HG02623 (cell line): ENCODE data around the gene SMIM1.
A peak's percentile ranks its signal among the peaks of the same experiment; 100 is the strongest.
"Not testable (repeated sequence)": the region's sequence is repeated elsewhere in the genome, so short reads cannot be mapped to it uniquely, and the experiment has no call there.

Source experiments
- ATAC-seq: cut with Tn5 transposase; IDR thresholded peaks from one replicate; pipeline ENCODE4 v1.9.1; 2021; ENCODE audit warnings: moderate library complexity; ENCODE audit not compliant: unreplicated experiment

SMIM1 gene

DNA sequence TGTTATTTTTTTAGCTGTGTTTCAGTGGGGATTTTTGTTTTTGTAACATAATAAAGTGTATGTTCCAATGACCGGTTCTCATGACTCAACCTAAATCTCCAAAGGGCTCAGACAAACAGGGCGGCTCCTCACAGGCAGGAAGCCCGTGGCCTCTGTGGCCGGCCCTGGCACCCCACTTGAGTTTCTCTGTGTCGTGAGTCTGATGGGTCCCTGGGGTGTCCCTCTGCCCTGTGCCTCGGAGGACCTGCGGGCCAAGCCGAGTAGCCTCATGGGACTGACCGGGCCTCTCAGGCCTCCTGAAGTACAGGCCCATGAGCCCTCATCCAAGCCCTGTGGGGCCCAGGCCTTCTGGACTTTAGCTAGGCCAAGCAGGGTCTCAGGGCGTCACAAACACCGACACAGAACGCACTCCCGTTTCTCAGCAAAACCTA lies 36.4 kb upstream of the SMIM1 start:
- no peak for ATAC-seq

- no peak for ATAC-seq
Observed at GRCh38 chr1:3736708-3737107, 35.8 kb upstream of the SMIM1 start.

- no peak for ATAC-seq
Observed at GRCh38 chr1:3738943-3739342, 33.6 kb upstream of the SMIM1 start.

DNA sequence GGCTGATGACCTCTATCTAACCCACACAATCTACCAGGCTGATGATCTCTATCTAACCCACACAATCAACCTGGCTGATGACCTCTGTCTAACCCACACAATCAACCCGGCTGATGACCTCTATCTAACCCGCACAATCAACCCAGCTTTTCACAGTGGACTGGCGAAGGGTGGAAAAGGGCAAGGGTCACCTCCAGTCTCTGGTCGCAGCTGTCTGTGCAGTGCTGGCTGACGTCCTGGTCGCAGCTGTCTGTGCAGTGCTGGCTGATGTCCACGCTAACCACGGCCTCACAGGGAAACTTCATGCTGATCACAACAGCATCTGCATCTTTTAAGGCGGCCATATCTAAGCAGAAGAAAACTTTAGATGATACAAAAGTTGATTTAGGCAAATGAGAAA lies 32.5 kb upstream of the SMIM1 start:
- no peak for ATAC-seq

DNA sequence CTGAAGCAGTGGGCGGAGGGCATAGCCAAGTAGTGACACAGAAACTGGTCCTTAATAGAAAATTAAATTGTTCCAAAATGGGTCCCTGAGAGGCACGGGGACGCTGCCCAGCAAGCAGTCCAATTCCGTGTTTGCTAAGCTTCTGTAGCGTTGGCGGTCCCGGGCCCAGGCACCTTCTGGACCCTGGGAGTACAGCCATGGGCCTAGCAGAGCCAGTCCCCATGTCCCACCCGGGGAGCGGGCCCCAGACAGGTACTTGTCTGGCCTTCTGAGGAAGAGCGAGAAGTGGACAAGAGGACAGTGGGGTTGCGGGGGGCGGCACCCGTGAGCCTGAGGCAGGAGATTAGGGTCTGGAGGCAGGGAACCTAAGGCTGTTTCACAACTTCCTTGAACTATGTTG lies 31.8 kb upstream of the SMIM1 start:
- no peak for ATAC-seq

- no peak for ATAC-seq
Observed at GRCh38 chr1:3741566-3742438, 30.7 kb upstream of the SMIM1 start.

DNA sequence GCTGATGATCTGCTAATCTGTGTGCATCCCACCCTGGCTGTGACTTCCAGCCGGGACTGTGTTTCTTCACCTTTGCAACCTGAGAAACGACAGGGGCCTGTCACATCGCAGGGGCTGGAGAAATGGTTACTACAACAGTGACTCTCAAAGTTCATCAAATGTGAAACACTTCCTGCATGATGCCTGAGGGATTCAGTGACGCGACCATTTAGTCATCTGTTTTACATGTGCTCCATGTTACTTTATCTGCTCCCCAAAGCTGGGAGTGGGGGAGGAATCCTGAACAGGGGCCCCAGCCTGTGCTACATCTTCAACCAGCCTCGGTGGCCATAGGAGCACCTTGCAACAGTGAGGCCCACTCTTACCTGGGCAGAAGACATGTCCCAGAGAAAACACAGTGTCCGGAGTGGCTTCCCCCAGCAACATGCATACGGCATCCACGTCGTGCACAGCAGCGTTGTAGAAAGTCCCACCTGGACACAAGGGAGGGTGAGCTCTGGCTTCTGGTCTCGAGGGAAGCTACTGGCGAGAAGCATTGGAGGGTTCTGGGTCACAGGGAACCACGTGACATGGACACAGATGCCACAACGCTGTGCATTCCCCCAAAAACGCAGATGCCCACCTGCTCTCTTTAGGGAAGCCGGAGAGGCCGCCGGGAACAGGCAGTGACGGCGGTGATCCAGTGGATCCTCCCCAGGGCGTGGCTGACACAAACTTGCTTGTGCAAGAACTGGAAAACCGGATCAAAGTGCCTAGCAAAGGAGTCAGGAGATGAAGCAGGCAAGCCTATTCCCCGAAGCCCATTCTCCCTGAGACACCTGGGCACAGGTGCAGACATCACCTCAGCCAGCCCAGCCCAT lies 29.9 kb upstream of the SMIM1 start:
- ATAC-seq: no peak

DNA sequence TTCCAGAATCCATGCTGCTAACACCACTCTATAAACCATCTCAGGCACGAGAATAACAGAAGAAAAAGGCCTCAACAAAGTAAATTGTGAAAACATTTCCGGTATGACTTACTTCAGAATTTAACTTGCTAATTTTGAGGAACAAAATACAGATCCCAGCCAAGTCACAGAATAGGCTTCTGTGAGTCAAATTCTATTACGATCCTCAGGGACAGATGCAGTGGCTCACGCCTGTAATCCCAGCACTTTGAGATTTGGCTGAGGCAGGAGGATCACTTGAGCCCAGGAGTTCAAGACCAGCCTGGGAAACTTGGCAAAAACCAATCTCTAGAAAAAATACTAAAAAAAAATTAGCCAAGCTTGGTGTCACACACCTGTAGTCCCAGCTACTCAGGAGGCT lies 29.1 kb upstream of the SMIM1 start:
- ATAC-seq: no peak

DNA sequence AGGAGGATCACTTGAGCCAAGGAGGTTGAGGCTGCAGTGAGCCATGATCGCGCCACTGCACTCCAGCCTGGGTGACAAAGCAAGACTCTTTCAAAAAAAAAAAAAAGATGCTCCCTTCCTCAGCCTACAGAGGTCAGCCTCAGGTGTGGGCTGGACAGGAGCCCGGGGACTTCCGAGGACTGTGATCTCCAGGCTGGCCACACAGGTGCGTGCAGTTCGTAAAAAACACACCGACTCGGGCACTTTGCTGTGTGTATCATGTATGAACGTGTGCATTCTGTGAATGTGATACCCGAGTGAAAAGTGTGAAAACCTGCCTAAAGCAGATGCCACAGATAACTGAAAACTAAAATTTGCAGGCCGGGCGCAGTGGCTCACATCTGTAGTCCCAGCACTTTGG lies 28.7 kb upstream of the SMIM1 start:
- no peak for ATAC-seq

DNA sequence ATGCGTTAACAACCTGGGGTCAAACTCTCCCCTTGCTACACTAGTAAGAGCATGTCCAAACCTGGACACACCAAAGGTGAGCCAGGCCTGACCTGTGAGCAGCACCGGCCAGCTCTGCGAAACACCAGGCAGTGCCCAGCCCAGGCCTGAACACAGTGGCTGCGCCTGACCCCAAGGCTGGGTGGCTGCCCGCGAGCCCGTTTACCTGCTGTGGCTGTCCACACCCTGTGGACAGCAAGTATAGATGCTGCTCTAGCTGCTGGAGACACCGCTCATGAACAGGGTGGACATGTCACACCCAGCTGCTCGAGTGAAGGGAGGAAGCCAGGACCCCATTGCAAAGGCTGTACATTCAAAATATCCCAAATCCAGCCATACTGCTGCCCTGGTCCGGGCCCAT lies 27.9 kb upstream of the SMIM1 start:
- no peak for ATAC-seq

DNA sequence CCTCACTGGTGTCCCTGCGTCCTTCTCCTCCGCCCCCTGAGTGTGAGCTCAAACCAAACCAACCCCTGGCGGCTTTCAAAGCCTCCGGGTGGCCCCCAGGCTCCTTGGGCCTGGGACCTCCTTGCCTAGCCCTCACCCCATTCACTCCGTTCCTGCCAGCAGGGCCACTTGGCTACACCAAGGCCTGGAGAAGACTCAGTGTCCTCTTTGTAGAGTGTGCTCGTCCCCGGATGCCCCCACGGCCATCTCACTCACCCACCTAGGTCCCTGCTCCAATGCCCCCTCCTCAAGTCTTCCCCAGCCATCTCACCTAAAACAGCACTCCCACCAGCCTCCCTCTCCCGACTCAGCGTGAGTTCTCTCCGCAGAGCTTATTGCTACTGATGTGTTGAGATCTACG lies 27.5 kb upstream of the SMIM1 start:
- ATAC-seq: no peak

DNA sequence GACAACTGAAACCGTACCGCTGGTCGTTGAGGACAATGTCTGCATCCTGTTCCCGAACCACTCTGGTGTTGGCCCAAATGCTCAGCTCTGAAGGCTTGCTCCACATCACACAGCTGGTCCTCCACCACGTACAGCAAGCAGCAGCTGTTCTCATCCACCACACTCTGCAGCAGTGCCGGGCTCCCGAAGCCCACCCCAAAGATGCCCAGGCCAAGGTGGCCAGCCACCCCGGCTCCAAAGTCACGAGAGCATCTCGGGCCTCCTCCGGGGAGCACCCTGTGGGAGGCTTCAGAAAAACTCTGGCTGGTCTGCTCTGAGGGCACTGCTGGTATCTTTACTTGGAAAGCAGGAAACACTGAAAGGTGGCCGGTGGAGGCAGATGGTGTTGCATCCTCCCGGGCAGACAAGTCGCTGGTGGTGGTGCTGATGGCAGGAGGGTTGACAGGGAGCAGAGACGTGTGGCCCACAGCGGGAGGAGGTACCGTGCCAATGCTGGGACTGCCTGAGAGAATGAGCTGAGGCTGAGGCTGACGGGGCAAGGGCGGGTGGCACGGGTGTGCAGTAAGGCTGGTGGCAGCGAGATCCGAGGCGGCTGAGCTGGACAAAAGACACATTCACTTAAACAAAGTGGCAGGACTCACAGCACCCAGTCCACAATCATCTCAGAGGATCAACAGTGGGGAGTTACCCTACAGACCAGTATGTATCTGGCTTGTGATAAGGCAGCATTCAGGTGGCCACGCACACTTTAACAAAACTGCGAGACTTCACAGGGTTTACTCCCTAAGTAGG lies 26.8 kb upstream of the SMIM1 start:
- no peak for ATAC-seq

DNA sequence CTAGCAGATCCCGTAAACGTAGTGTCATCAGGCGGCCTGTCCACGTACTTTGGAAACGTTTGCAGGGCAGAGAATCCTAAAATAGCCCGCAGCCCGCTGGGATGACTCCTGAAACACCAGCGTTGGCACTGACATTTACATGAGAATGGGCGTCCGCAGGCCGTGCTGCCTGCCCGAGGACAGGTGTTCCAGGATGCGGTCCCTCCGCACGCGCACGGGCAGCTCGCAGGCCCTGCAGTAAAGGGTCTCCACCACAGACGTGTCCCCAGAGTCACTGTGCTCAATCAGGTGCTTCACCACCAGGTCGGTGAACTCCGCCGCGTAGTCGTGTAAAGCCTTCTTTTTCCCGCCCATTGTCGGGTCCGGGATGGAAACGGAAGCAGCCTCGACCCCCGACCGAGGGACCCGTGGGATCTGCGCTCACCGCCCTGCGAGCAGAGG lies 26.1 kb upstream of the SMIM1 start:
- no peak for ATAC-seq

DNA sequence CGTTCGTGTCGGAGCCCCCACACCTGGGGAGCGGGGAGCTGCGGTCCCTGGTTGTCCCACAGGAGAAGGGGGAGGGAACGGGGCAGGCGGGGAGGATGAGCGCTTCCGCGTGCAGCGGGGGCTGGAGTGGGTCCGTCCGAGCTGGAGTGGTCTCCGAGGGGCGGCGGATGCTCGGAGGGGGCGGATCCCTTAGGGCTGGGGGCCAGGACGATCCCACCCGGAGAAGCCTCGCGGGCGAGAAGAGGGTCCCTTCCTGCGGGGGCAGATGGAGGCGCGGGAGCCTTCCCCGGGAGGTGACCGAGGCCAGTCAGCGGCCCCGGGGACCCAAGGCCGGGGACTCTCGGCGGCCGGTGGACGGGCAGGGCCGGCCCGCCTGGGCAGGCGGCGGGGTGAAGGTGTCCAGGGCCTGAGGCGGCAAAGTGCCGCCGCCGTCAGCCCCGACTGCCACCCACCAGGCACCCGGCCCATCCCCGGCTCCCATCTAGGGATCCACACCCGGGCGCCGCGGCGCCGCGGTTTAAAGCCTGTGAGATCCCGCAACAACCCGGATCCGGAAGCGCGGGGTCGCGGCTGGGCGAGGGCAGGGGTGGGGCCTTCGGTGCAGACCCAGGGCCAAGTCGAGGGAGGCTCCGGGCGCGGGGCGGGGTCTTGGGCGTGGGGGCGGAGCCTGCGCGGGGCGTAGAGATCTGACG lies 25.6 kb upstream of the SMIM1 start:
- ATAC-seq: peak; percentile 86

DNA sequence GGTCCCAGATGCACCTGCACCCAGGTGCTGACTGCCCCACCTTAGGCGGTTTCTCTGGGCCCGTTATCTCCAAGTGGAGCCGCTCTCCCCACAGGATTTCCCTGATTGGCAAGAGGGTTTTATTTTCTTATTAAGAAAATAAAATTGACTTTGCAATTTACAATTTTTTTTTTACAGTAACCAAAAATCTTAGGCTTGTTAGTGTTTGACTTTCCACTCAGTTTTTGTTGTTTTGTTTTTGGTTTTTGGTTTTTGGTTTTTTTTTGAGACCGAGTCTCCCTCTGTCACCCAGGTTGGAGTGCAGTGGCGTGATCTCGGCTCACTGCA lies 25.1 kb upstream of the SMIM1 start:
- no peak for ATAC-seq

GRCh38 chr1:3747903-3748302 lies 24.6 kb upstream of the SMIM1 start:
- ATAC-seq: no peak

DNA sequence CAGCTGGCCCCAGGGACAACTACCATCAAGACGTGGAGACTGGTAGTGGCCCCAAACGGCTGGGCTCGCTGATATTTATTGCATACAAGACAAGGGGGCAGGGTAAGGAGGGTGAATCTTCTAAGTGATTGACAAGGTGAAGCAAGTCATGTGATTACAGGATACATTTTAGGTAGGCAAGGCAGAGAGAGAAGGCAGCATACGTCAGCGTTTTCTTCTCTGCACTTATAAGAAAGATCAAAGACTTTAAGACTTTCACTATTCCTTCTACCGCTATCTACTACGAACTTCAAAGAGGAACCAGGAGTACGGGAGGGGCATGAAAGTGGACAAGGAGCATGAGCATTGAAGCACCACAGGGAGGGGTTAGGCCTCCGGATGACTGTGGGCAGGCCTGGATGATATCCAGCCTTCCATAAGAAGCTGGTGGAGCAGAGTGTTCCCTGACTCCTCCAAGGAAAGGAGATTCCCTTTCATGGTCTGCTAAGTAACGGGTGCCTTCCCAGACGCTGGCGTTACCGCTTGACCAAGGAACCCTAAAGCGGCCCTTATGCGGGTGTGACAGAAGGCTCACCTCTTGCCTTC lies 24.1 kb upstream of the SMIM1 start:
- ATAC-seq: not testable (repeated sequence)

- ATAC-seq: no peak
Observed at GRCh38 chr1:3749512-3749911, 23.0 kb upstream of the SMIM1 start.

- ATAC-seq: no peak
Observed at GRCh38 chr1:3750741-3751140, 21.8 kb upstream of the SMIM1 start.

DNA sequence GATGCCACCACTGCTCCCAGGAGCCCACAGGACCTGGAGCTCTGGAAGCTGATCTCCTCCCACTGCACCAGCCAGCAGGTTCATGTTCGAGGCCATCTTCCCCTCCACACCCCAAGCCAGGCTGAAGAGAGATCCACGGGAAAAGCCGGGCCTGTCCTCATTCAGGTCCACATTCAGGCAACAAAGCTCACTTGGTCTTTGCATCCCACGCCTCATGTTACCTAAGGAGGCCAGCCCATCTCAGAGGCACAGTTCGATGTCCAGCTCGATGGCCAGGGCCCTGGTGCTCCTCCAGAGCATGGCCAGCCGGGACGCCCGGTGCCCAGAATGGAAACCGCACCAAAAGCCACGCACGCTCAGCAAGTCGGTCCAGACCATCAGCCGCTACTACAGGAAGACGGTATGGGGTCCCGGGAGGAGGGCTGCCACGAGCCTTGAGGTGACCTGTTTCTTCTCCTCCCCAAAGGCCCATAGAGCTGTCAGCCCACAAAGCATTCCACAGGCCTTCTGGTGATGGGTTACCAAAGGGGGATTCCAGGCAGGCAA lies 20.1 kb upstream of the SMIM1 start, which contains the start of gene CCDC27:
TSS of gene CCDC27 (plus strand) at position 51 of the 546 bp plus-strand sequence. CDS start at position 83, 32 bp downstream.
- ATAC-seq: no peak
